Caco-2 (cell line): ENCODE data around the gene TRIM72. TPM values are rescaled to one million over a fixed set of nuclear protein-coding genes. Genes with fewer than 3 reads are reported as not detected.
"Not testable (repeated sequence)": the region's sequence is repeated elsewhere in the genome, so short reads cannot be mapped to it uniquely, and the experiment has no call there.

Source experiments
- BruUV-seq: library from RNA; stranded (reverse); fragments of 400-500 nt; replicated peaks from 2 replicates; lab custom pipeline; 2021; lab: Mats Ljungman, UMichigan
- CTCF ChIA-PET: fragments of 300-600 bp; sonication (Branson Sonifier 250); formaldehyde crosslinking; loops from one replicate; lab custom pipeline; 2022; ENCODE audit warnings: antibody characterized with exemption; lab: Charles Lee
- POLR2A ChIA-PET: fragments of 300-600 bp; sonication (Branson Sonifier 250); formaldehyde crosslinking; loops from one replicate; lab custom pipeline; 2022; ENCODE audit warnings: antibody characterized with exemption; lab: Charles Lee
- DNase-seq, 2 experiments: peaks; one replicate each; pipeline versions ENCODE4 v3.0.0 to v3.0.0-alpha.2; 2020 to 2022
- H3K27me3 ChIP-seq: replicated peaks from 2 replicates; pipeline ENCODE4 v1.6.0; 2011; ENCODE audit warnings: low read length; ENCODE audit not compliant: control insufficient read depth, insufficient read depth
- H3K36me3 ChIP-seq: 2 replicates; pipeline ENCODE4 v1.5.1; 2011; ENCODE audit warnings: low read length; ENCODE audit not compliant: control insufficient read depth, insufficient read depth
- H3K4me1 ChIP-seq: fragments of 250-450 bp; sonication (Bioruptor Pico); 2 replicates; pipeline ENCODE4 v1.5.1; 2020; ENCODE audit warnings: mild to moderate bottlenecking
- H3K4me3 ChIP-seq: 2 replicates; pipeline ENCODE4 v1.5.1; 2011; ENCODE audit warnings: low read depth, mild to moderate bottlenecking, control low read depth, low read length
- H3K9me3 ChIP-seq: fragments of 250-450 bp; sonication (Bioruptor Pico); 2 replicates; pipeline ENCODE4 v1.5.1; 2020; ENCODE audit warnings: mild to moderate bottlenecking, moderate library complexity
- H3K27ac Mint-ChIP-seq: one replicate; pipeline ENCODE4 v1.8.0; 2022; ENCODE audit warnings: mixed read lengths; ENCODE audit not compliant: unreplicated experiment
- H3K27me3 Mint-ChIP-seq: one replicate; pipeline ENCODE4 v1.8.0; 2022; ENCODE audit warnings: mixed read lengths; ENCODE audit not compliant: insufficient read depth, unreplicated experiment
- H3K36me3 Mint-ChIP-seq: one replicate; pipeline ENCODE4 v1.8.0; 2022; ENCODE audit warnings: mild to moderate bottlenecking, mixed read lengths; ENCODE audit not compliant: insufficient read depth, unreplicated experiment
- H3K4me1 Mint-ChIP-seq: one replicate; pipeline ENCODE4 v1.8.0; 2022; ENCODE audit warnings: low read depth, mixed read lengths; ENCODE audit not compliant: unreplicated experiment
- H3K4me3 Mint-ChIP-seq: one replicate; pipeline ENCODE4 v1.8.0; 2022; ENCODE audit warnings: mild to moderate bottlenecking, moderate library complexity, mixed read lengths; ENCODE audit not compliant: unreplicated experiment
- H3K9me3 Mint-ChIP-seq: one replicate; pipeline ENCODE4 v1.8.0; 2022; ENCODE audit warnings: mixed read lengths; ENCODE audit not compliant: unreplicated experiment
- intact Hi-C: fragments of 100-400 bp; cut with micrococcal nuclease; formaldehyde crosslinking; loops from one replicate; pipeline ENCODE4 v1.10.0; 2022; ENCODE audit not compliant: unreplicated experiment
- total RNA-seq: library from RNA; stranded (reverse); gene quantifications from 2 replicates; pipeline ENCODE4 v1.2.3, GENCODE V29; 2022
- TF ChIP-seq, protein P1 (sequence below), 2 experiments: fragments of 200-600 bp in 1 of 2; IDR thresholded peaks; 1 replicate in 1 of 2; 2 replicates in 1 of 2; pipeline versions ENCODE4 v1.5.1 to v1.8.0; 2011 to 2022; ENCODE audit warnings: antibody characterized with exemption in 1 of 2, control low read depth in 1 of 2, inconsistent platforms in 1 of 2, low read depth in 1 of 2, low read length in 1 of 2, mild to moderate bottlenecking in 1 of 2, moderate library complexity in 1 of 2; ENCODE audit not compliant: insufficient read depth in 1 of 2, severe bottlenecking in 1 of 2, unreplicated experiment in 1 of 2

The TRIM72 gene
- total RNA-seq, 1 experiment from 2014 or later = 0.07 TPM

DNA sequence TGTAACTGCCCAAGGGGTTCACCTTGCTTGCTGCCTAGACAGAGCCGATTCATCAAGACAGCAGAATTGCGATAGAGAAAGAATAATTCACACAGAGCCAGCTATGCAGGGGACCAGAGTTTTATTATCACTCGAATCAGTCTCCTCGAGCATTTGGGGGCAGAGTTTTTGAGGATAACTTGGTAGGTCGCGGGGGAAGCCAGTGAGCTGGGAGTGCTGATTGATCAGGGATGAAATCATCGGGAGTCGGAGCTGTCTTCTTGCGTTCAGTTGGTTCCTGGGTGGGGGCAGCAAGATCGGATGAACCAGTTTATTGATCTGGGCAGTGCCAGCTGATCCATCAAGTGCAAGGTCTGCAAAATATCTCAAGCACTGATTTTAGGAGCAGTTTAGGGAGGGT lies 55.0 kb downstream of the TRIM72 start:
- ChIA-PET CTCF (no interaction called here), POLR2A (interaction anchor here (0.7 kb wide), 1 partner anchor 14 kb away, joined by 4 read pairs; no protein-coding TSS in a partner anchor)
- no peak for DNase-seq
- intact Hi-C loops = no loop called here
- TF ChIP-seq, protein P1, sequence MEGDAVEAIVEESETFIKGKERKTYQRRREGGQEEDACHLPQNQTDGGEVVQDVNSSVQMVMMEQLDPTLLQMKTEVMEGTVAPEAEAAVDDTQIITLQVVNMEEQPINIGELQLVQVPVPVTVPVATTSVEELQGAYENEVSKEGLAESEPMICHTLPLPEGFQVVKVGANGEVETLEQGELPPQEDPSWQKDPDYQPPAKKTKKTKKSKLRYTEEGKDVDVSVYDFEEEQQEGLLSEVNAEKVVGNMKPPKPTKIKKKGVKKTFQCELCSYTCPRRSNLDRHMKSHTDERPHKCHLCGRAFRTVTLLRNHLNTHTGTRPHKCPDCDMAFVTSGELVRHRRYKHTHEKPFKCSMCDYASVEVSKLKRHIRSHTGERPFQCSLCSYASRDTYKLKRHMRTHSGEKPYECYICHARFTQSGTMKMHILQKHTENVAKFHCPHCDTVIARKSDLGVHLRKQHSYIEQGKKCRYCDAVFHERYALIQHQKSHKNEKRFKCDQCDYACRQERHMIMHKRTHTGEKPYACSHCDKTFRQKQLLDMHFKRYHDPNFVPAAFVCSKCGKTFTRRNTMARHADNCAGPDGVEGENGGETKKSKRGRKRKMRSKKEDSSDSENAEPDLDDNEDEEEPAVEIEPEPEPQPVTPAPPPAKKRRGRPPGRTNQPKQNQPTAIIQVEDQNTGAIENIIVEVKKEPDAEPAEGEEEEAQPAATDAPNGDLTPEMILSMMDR (IDR thresholded peaks at IDR 0.05; ENCODE audit: insufficient read depth in 1 of 2, low read depth in 1 of 2, low read length in 1 of 2, severe bottlenecking in 1 of 2, unreplicated experiment in 1 of 2) = no peak
- Histone ChIP-seq H3K27me3 (no peaks in the 10 kb centered on the region), H3K4me1 (no peaks in the 10 kb centered on the region), H3K9me3 (no peaks in the 10 kb centered on the region), H3K4me3 (no peak overlapping the region), H3K36me3 (no peaks in the 10 kb centered on the region)
- Mint-ChIP-seq H3K4me1 (peaks cover 6% of the 10 kb centered on the region), H3K4me3 (no peak overlapping the region), H3K27ac (no peak overlapping the region), H3K9me3 (no peaks in the 10 kb centered on the region), H3K36me3 (no peaks in the 10 kb centered on the region), H3K27me3 (peaks cover 15% of the 10 kb centered on the region)
- BruUV-seq = no TSS peak

DNA sequence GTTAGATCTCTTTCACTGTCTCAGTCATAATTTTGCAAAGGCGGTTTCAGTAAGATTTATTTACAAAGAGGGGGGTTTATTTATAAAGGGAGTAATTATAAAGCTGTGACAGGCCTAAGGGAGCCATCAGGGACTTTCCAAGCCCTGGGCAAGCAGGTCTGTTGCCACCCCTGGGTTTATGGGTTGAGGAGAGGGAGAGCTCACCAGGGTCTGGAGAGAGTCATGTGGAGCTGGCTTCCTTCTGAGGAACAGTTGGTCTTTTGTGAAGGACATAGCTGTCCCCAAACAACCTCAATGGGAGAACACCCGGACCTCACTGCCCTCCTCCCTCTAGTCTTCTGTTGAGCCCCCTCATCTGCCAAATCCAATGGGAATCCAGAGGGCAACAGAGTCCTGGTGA lies 55.6 kb downstream of the TRIM72 start:
- no peak overlapping the region for H3K4me3 ChIP-seq
- DNase-seq = no peak
- peaks cover 15% of the 10 kb centered on the region for H3K27me3 Mint-ChIP-seq
- TF ChIP-seq, protein P1 (IDR thresholded peaks at IDR 0.05; ENCODE audit: insufficient read depth in 1 of 2, low read depth in 1 of 2, low read length in 1 of 2, severe bottlenecking in 1 of 2, unreplicated experiment in 1 of 2) = no peak
- ChIA-PET CTCF (no interaction called here), POLR2A (no interaction called here)
- H3K9me3 ChIP-seq = no peaks in the 10 kb centered on the region
- no peak overlapping the region for H3K27ac Mint-ChIP-seq
- no peaks in the 10 kb centered on the region for H3K9me3 Mint-ChIP-seq
- H3K4me3 Mint-ChIP-seq = no peak overlapping the region
- H3K36me3 ChIP-seq = no peaks in the 10 kb centered on the region
- H3K27me3 ChIP-seq = no peaks in the 10 kb centered on the region
- H3K4me1 Mint-ChIP-seq = peaks cover 6% of the 10 kb centered on the region
- intact Hi-C loops = no loop called here
- no peaks in the 10 kb centered on the region for H3K36me3 Mint-ChIP-seq
- H3K4me1 ChIP-seq = no peaks in the 10 kb centered on the region
- BruUV-seq = no TSS peak

- H3K36me3 Mint-ChIP-seq, H3K4me3 Mint-ChIP-seq, H3K4me1 Mint-ChIP-seq, H3K27me3 ChIP-seq, H3K27ac Mint-ChIP-seq, H3K4me1 ChIP-seq, H3K36me3 ChIP-seq, intact Hi-C loops, H3K9me3 ChIP-seq, H3K4me3 ChIP-seq, H3K9me3 Mint-ChIP-seq, CTCF ChIA-PET, DNase-seq, BruUV-seq, POLR2A ChIA-PET: not testable (repeated sequence)
- peaks cover 17% of the 10 kb centered on the region for H3K27me3 Mint-ChIP-seq
These were observed 56.1 kb downstream of the TRIM72 start for GRCh38 chr16:31269973-31270372.

DNA sequence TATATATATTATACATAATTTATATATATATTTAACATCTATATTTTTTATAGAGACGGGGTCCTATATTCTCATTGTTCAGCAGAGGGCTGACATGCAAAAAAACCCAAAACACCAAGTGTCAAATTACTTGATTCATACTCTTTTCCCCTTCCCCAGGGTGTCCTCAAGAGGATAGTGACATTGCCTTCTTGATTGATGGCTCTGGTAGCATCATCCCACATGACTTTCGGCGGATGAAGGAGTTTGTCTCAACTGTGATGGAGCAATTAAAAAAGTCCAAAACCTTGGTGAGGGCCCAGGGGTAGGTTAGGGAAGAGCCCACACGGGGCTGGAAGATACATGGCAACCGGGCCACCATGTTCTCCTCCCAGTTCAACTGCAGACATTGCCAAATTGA lies 56.9 kb downstream of the TRIM72 start:
- intact Hi-C loops = no loop called here
- Mint-ChIP-seq H3K36me3 (no peaks in the 10 kb centered on the region), H3K27me3 (peaks cover 17% of the 10 kb centered on the region), H3K4me3 (no peak overlapping the region), H3K9me3 (no peaks in the 10 kb centered on the region), H3K27ac (no peak overlapping the region), H3K4me1 (peaks cover under 1% of the 10 kb centered on the region)
- no peak for DNase-seq
- Histone ChIP-seq H3K4me3 (no peak overlapping the region), H3K4me1 (no peaks in the 10 kb centered on the region), H3K36me3 (no peaks in the 10 kb centered on the region), H3K27me3 (no peaks in the 10 kb centered on the region), H3K9me3 (no peaks in the 10 kb centered on the region)
- CTCF ChIA-PET = no interaction called here
- POLR2A ChIA-PET = no interaction called here
- no TSS peak for BruUV-seq
- TF ChIP-seq, protein P1 (IDR thresholded peaks at IDR 0.05; ENCODE audit: insufficient read depth in 1 of 2, low read depth in 1 of 2, low read length in 1 of 2, severe bottlenecking in 1 of 2, unreplicated experiment in 1 of 2) = no peak
